Upper lobe of right lung (tissue), 1 donor: ENCODE measurements around the gene IGIP. TPM values are rescaled to one million over a fixed set of nuclear protein-coding genes. Genes with fewer than 3 reads are reported as not detected.

Experiments used
- ATAC-seq: fragments of 200-7000 bp; cut with Tn5 transposase; one replicate; pipeline ENCODE4 v1.9.1; 2020; ENCODE audit warnings: mild to moderate bottlenecking, moderate library complexity
- DNase-seq: peaks from one replicate; pipeline ENCODE4 v3.0.0-alpha.2; 2020
- H3K27ac ChIP-seq: fragments of 200-600 bp; one replicate; pipeline ENCODE4 v1.8.0; 2022
- H3K27me3 ChIP-seq: fragments of 200-600 bp; one replicate; pipeline ENCODE4 v1.8.0; 2022; ENCODE audit warnings: mild to moderate bottlenecking
- H3K36me3 ChIP-seq: fragments of 200-600 bp; one replicate; pipeline ENCODE4 v1.8.0; 2022
- H3K4me1 ChIP-seq: fragments of 200-600 bp; one replicate; pipeline ENCODE4 v1.8.0; 2022
- H3K4me3 ChIP-seq: fragments of 200-600 bp; one replicate; pipeline ENCODE4 v1.8.0; 2022; ENCODE audit warnings: mild to moderate bottlenecking
- H3K9me3 ChIP-seq: fragments of 200-600 bp; one replicate; pipeline ENCODE4 v1.8.0; 2022
- intact Hi-C: fragments of 100-400 bp; cut with DNase I; formaldehyde crosslinking; loops from one replicate; pipeline ENCODE4 v1.11.0; 2022
- total RNA-seq: library from RNA; stranded (reverse); fragmentation: NEBNext Ultra II Directional; extraction: Animal tissue kit (Norgen Biotek cat#: 25700); gene quantifications from one replicate; pipeline ENCODE4 v1.2.1, GENCODE V29; 2021
- TF ChIP-seq, protein P1 (sequence below): fragments of 200-600 bp; IDR thresholded peaks from one replicate; pipeline ENCODE4 v1.8.0; 2022; ENCODE audit warnings: antibody characterized with exemption
- donor health status: DM: no; HTN: yes; CAD: no; lungs with severe emphysema.

Gene IGIP
- total RNA-seq, 1 donor from 2014 or later: 17.3 TPM

DNA sequence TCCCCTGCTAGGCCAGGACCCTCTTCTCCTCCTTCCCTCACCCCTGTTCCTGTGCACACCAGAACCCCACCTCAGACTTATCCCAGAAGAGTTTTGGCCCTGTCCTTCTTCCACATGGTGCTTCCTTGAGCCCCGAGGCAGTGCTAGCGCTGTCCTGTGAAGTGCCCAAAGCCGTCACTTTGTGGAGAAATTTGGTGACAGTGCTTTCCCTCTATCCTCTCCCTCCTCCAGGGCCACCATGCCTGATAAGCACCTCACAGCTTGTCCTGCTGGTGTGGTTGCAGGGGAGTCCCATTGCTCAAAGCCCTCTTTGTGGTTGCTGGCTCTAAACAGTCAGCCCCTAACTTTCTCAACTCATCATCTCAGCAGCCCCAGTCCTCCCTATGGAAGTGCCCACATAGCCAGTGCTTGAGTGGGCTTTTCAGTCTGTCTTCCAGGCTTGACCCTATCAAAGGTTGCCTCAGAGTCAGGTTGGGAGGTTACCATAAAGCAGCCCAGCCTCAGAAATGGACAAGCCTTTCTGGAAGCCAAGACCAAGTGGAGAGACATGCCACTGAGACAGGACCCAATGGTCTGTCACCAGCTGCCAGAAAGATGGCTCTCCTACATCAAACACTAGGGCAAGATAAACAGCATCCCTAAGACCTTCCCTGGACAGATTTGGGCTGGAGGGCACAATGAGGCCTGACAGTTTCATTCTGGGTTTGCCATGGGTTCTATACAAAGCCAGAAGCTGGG is 18.0 kb downstream of the IGIP start:
- DNase-seq: no peak
- Histone ChIP-seq H3K27ac (no peak overlapping the region), H3K9me3 (no peaks in the 10 kb centered on the region), H3K36me3 (no peaks in the 10 kb centered on the region), H3K4me1 (peaks cover 31% of the 10 kb centered on the region), H3K4me3 (no peak overlapping the region), H3K27me3 (no peaks in the 10 kb centered on the region)
- intact Hi-C loops: no loop called here
- TF ChIP-seq, protein P1, sequence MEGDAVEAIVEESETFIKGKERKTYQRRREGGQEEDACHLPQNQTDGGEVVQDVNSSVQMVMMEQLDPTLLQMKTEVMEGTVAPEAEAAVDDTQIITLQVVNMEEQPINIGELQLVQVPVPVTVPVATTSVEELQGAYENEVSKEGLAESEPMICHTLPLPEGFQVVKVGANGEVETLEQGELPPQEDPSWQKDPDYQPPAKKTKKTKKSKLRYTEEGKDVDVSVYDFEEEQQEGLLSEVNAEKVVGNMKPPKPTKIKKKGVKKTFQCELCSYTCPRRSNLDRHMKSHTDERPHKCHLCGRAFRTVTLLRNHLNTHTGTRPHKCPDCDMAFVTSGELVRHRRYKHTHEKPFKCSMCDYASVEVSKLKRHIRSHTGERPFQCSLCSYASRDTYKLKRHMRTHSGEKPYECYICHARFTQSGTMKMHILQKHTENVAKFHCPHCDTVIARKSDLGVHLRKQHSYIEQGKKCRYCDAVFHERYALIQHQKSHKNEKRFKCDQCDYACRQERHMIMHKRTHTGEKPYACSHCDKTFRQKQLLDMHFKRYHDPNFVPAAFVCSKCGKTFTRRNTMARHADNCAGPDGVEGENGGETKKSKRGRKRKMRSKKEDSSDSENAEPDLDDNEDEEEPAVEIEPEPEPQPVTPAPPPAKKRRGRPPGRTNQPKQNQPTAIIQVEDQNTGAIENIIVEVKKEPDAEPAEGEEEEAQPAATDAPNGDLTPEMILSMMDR: no peak
- ATAC-seq: no peak

DNA sequence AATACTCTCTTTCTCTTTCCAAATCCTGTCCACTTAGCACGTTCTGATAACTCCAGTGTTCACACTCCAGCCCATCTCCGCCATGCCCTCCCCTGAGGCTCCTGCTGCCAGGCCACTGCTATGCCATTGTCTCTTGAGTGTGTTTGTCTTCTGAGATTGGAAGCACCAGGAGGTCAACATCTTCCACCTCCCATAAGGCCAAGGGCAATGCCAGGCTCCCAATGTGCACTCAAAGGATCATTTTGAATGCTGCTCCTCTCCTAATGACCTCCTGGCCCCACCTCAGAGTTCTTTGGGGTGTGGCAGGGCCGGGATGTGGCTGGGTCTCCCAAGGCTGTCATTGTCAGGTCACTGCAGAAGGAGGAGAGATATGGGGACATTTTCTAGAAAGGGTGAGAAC is 19.5 kb downstream of the IGIP start:
- DNase-seq (no peak), ATAC-seq (no peak)
- H3K4me1 ChIP-seq: peaks cover 31% of the 10 kb centered on the region
- H3K4me3 ChIP-seq: peak overlapping the region; percentile 44
- intact Hi-C loops: no loop called here
- no peak overlapping the region for H3K27ac ChIP-seq
- no peaks in the 10 kb centered on the region for H3K27me3 ChIP-seq
- TF ChIP-seq, protein P1: no peak
- H3K9me3 ChIP-seq: no peaks in the 10 kb centered on the region
- no peaks in the 10 kb centered on the region for H3K36me3 ChIP-seq

DNA sequence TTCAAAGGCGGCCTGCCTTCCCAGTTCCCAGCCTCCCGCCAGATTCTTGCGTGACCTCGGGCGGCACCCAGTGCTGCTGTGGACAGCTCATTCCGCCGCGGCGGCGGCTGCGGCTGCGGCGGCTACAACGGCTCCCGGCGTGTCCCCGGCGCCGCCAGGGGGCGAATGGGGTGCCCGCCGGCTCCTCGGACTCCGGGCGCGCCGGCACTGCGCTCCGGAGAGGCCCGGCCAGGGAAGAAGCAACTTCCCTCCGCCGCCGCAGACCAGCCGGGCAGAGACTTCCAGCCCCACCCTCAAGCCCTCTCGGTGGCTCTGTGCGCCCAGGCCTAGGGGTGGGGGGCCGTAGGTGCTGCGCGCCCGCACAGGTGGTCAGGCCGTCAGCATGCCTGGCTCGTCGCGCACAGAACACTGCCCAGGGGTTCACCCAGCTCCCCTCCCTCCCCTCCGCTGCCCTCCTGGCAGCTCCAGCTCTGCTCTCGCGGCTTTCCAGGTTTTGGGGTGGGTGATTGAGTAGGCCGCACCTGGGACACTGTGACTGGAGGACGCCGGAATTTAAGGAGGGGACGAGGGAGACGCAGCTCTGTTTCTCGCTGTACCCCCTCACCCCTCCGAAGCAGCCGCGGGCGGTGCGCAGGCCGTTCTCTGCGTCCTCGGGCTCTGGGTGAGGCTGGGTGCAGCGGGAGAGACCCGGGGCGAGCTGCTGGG is 20.2 kb downstream of the IGIP start:
- no peak overlapping the region for H3K27ac ChIP-seq
- no peaks in the 10 kb centered on the region for H3K27me3 ChIP-seq
- TF ChIP-seq, protein P1: peak; percentile 81
- intact Hi-C loops: no loop called here
- ATAC-seq (peak; percentile 94), DNase-seq (peak; percentile 90)
- H3K4me1 ChIP-seq: peaks cover 24% of the 10 kb centered on the region
- H3K36me3 ChIP-seq: no peaks in the 10 kb centered on the region
- peak overlapping the region; percentile 44 for H3K4me3 ChIP-seq
- no peaks in the 10 kb centered on the region for H3K9me3 ChIP-seq

DNA sequence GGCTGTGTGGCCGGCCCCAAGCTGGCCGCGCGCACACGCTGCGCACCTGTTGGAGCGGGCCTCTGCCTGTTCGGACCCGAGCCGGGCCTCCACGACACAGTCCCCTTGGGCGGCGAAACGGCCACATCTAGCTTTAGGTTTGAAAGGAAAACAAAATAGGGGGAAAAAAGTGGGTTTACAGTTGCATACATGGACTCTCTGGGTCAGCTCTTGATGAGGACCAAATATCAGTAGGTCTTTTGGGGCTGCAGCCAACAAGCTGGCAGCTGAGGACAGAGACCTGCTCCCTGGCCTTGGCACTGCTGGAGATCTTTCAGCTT is 20.7 kb downstream of the IGIP start:
- intact Hi-C loops: no loop called here
- no peak overlapping the region for H3K27ac ChIP-seq
- no peak for ATAC-seq

DNA sequence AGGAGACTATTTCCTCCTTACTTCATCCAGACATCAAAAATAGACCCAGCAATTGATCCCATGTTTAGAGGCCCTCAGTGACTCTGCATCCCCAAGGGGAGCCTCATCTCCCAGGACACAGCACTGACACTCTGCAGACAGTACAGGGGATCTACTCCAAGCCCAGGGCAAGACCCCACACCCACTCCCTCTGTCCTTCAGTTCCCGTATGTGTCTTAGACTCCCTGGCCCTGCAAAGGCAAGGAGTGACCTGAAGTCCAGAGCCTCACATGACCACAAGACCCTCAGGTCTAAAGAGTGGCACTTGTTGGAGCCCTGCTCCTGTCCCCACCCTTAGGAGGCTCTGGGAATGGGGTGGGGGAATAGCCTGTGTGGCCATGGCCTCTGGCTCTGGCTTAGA is 21.7 kb downstream of the IGIP start:
- no peaks in the 10 kb centered on the region for H3K27me3 ChIP-seq
- no peaks in the 10 kb centered on the region for H3K36me3 ChIP-seq
- TF ChIP-seq, protein P1: no peak
- peaks cover 23% of the 10 kb centered on the region for H3K4me1 ChIP-seq
- intact Hi-C loops: no loop called here
- no peaks in the 10 kb centered on the region for H3K9me3 ChIP-seq
- no peak overlapping the region for H3K27ac ChIP-seq
- no peak overlapping the region for H3K4me3 ChIP-seq
- DNase-seq (no peak), ATAC-seq (no peak)

More for the DNA sequence above, 20.7 kb downstream of the IGIP start:
- DNase-seq: no peak
- Histone ChIP-seq H3K27me3 (no peaks in the 10 kb centered on the region), H3K4me1 (peaks cover 22% of the 10 kb centered on the region), H3K36me3 (no peaks in the 10 kb centered on the region), H3K9me3 (no peaks in the 10 kb centered on the region), H3K4me3 (no peak overlapping the region)
- TF ChIP-seq, protein P1: no peak
